Pancreas (tissue), 10 donors: ENCODE measurements around the gene SOBP. TPM values are rescaled to one million over a fixed set of nuclear protein-coding genes. Genes with fewer than 3 reads are reported as not detected.

Experiments
- ATAC-seq, 4 donors: fragments of 200-7000 bp; cut with Tn5 transposase; one replicate each; pipeline versions ENCODE4 v1.8.0 to v1.9.1; 2020; ENCODE audit warnings: mild to moderate bottlenecking in 4 of 4, moderate library complexity in 4 of 4
- DNase-seq, 6 donors: peaks; one replicate each; pipeline ENCODE4 v3.0.0-alpha.2; 2020
- FAIRE-seq: peaks from 2 replicates; lab custom pipeline; 2012; peaks lifted over from hg19 to GRCh38; lab: Jason Lieb, UNC
- H3K27ac ChIP-seq, 4 donors: fragments of 200-600 bp; sonication (generic); 1 replicate in 3 of 4; 2 replicates in 1 of 4; pipeline versions ENCODE4 v1.5.0 to v1.8.0; 2020
- H3K27me3 ChIP-seq, 4 donors: fragments of 200-600 bp; one replicate each; pipeline ENCODE4 v1.8.0; 2021
- H3K36me3 ChIP-seq, 3 donors: fragments of 200-600 bp; sonication (generic) in 1 of 3; one replicate each; pipeline versions ENCODE4 v1.5.0 to v1.8.0; 2020 to 2021
- H3K4me1 ChIP-seq, 3 donors: fragments of 200-600 bp; one replicate each; pipeline ENCODE4 v1.8.0; 2021
- H3K4me3 ChIP-seq, 4 donors: fragments of 200-600 bp; sonication (generic) in 2 of 4; one replicate each; pipeline versions ENCODE4 v1.5.0 to v1.8.0; 2020 to 2021
- H3K9me3 ChIP-seq, 4 donors: fragments of 200-600 bp; one replicate each; pipeline ENCODE4 v1.8.0; 2021
- whole genome bisulfite sequencing, 2 donors: extraction: QIAGEN DNeasy Blood & Tissue Kit; methylation state at CpG; one replicate each; pipeline ENCODE4 v1.1.7; 2013; 5-methylcytosine and 5-hydroxymethylcytosine counted together
- intact Hi-C, 3 donors: fragments of 100-400 bp; cut with DNase I; formaldehyde crosslinking; loops; one replicate each; pipeline versions ENCODE4 v1.11.1 to v1.14.2; 2022
- polyA plus RNA-seq, 2 donors: library from polyadenylated mRNA; stranded (reverse); fragments of 200-250 nt; gene quantifications; one replicate each; pipeline ENCODE4 v1.2.3, GENCODE V29; 2013
- total RNA-seq, 6 donors: library from RNA; stranded (reverse); fragmentation: NEBNext Ultra II Directional in 4 of 6; extraction: Animal tissue kit (Norgen Biotek cat#: 25700) in 4 of 6; gene quantifications; one replicate each; pipeline versions ENCODE4 v1.2.1 to v1.2.4, GENCODE V29; 2021 to 2023
- TF ChIP-seq, protein P1 (sequence below), 4 donors: fragments of 200-600 bp; sonication (generic) in 3 of 4; IDR thresholded peaks; one replicate each; pipeline versions ENCODE4 v1.5.0 to v1.8.0; 2021; ENCODE audit warnings: antibody characterized with exemption in 4 of 4
- donor health status: healthy with polysubstance abuse.
- donor health status: DM: no; HTN: no; CAD: no; lungs with moderate emphysema.
- donor health status: DM: no; HTN: no; CAD: no.
- donor health status: control.
- donor health status: control.
- donor health status: Bipolar disorder and iron deficiency.
- donor health status: DM: yes; HTN: yes; CAD: no.
- donor health status: DM: no; HTN: no; CAD: no.
- donor health status: DM: no; HTN: no; CAD: no.
- donor health status: DM: yes; HTN: yes; CAD: no.

SOBP gene
- total and polyA plus RNA-seq, 8 donors = 1.1 to 3.5 (median 2.0) TPM

DNA sequence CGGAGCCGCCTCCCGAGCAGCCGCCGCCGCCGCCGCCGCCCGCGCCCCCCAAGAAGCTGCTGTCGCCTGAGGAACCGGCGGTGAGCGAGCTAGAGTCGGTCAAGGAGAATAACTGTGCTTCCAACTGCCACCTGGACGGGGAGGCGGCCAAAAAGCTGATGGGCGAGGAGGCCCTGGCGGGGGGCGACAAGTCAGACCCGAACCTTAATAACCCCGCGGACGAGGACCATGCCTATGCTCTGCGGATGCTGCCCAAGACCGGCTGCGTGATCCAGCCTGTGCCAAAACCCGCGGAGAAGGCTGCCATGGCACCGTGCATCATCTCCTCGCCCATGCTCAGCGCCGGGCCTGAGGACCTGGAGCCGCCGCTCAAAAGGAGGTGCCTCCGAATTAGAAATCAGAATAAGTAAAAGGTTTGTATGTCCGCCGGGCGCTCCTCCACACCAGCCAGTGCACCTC is 145.2 kb downstream of the SOBP start:
- ATAC-seq = no peak
- H3K27me3 ChIP-seq = no peaks in the 10 kb centered on the region
- intact Hi-C loops = no loop called here
- H3K27ac ChIP-seq = no peak overlapping the region
- no peaks in the 10 kb centered on the region for H3K9me3 ChIP-seq
- no peak for FAIRE-seq
- 72 to 80% methylated on average over 36 to 40 of the region's 40 CpGs for WGBS, 2 donors
- H3K36me3 ChIP-seq = no peaks in the 10 kb centered on the region
- no peak overlapping the region for H3K4me3 ChIP-seq
- TF ChIP-seq, protein P1, sequence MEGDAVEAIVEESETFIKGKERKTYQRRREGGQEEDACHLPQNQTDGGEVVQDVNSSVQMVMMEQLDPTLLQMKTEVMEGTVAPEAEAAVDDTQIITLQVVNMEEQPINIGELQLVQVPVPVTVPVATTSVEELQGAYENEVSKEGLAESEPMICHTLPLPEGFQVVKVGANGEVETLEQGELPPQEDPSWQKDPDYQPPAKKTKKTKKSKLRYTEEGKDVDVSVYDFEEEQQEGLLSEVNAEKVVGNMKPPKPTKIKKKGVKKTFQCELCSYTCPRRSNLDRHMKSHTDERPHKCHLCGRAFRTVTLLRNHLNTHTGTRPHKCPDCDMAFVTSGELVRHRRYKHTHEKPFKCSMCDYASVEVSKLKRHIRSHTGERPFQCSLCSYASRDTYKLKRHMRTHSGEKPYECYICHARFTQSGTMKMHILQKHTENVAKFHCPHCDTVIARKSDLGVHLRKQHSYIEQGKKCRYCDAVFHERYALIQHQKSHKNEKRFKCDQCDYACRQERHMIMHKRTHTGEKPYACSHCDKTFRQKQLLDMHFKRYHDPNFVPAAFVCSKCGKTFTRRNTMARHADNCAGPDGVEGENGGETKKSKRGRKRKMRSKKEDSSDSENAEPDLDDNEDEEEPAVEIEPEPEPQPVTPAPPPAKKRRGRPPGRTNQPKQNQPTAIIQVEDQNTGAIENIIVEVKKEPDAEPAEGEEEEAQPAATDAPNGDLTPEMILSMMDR (IDR thresholded peaks at IDR 0.05) = no peak
- peak in 1 of 6 donors; percentile 49 for DNase-seq
- H3K4me1 ChIP-seq = no peaks in the 10 kb centered on the region

DNA sequence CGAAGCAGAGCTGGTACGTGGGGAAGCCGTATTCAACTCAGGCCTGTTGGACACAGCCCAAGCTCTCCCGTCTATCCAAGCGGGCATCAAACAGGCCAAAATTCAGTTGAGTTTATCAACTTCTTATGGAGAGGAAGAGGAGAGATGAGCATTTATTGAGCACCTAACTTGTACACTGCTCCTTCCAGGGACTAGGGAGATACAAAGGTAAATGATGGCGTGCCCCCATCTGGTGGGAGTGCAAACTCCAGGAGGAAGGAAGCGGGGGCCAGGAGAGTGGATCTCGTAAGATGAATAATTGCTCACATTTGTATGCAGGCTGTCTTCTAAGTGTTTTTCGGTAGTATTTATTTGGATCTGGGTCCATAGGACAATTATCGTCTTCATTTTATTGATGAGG is 146.6 kb downstream of the SOBP start:
- no peak overlapping the region for H3K27ac ChIP-seq
- FAIRE-seq (no peak), DNase-seq (no peak), ATAC-seq (no peak)
- intact Hi-C loops = no loop called here
- H3K4me3 ChIP-seq = no peak overlapping the region
- TF ChIP-seq, protein P1 (IDR thresholded peaks at IDR 0.05) = no peak
- no peaks in the 10 kb centered on the region for H3K9me3 ChIP-seq
- 93% methylated on average over 10 of the region's 10 CpGs for WGBS, 2 donors
- H3K36me3 ChIP-seq = no peaks in the 10 kb centered on the region
- no peaks in the 10 kb centered on the region for H3K27me3 ChIP-seq
- no peaks in the 10 kb centered on the region for H3K4me1 ChIP-seq

DNA sequence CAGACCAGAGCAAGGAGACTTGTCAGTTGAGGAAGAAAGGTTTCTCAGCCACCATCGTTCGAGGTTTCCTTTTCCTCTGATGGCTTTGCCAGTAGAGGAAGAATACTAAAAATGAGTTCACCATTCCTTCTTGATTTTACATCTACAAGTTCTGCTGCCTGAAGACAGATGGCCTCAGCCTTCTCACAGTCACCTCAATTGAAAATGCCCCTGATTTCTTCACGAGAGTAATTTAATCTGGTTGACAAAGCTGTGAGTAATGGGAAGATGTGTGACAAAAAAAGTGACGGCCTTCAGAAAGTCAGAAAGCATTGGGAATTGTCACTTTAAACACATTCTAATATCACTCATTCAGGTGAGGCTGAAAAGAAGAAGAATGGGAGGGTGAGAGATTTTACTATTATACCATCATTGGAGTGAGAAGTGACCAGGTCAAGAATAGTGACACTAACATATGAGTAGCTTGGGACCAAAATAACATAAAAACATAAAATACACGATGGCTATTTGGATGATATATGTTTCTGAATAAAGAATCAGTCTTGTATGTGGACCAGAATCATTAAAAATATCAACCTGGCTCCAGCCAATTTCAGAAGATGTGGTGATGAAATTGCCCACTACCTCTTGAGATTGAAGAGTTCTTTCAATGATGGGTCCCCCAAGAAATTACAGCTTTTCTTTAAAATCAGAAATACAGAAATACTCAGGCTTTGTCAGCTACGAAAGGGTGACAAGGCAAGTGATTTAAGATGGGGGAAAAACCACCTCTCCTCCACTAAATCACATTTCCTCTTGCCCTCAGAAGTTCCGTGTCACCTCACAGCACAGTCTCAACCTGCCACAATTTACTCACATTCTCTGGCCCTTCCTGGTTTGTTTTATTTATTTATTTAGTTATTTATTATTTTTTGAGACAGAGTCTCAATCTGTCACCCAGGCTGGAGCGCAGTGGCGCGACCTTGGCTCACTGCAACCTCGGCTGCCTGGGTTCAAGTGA is 147.7 kb downstream of the SOBP start:
- no peak overlapping the region for H3K27ac ChIP-seq
- no peaks in the 10 kb centered on the region for H3K9me3 ChIP-seq
- intact Hi-C loops = no loop called here
- no peak for FAIRE-seq
- 77 to 86% methylated on average over 11 of the region's 11 CpGs for WGBS, 2 donors
- no peaks in the 10 kb centered on the region for H3K36me3 ChIP-seq
- H3K27me3 ChIP-seq = no peaks in the 10 kb centered on the region
- no peak for DNase-seq
- no peak overlapping the region for H3K4me3 ChIP-seq
- ATAC-seq = no peak
- TF ChIP-seq, protein P1 (IDR thresholded peaks at IDR 0.05) = no peak
- no peaks in the 10 kb centered on the region for H3K4me1 ChIP-seq

DNA sequence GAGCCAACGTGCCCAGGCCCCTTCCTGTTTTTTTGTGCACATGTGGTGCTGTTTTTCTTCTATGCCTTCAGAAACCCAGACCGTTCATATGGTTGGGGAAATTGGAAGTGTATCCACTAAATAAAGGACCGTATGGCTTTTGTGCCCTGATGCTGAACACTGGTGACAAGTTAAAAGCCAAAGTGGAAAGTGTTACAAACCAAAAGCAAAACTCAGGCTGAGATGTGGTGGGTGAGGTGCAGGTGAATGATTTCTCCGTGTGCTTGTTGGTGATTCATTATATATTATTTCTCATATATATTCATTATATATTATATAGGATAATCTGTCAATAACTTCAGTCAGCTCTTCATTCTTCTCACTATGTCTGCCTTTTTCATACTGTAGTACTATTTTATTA is 148.6 kb downstream of the SOBP start:
- WGBS, 2 donors = 70 to 72% methylated on average over 4 of the region's 4 CpGs
- H3K9me3 ChIP-seq = no peaks in the 10 kb centered on the region
- H3K27me3 ChIP-seq = no peaks in the 10 kb centered on the region
- no peaks in the 10 kb centered on the region for H3K4me1 ChIP-seq
- H3K4me3 ChIP-seq = no peak overlapping the region
- intact Hi-C loops = no loop called here
- H3K36me3 ChIP-seq = no peaks in the 10 kb centered on the region
- ATAC-seq (no peak), FAIRE-seq (no peak), DNase-seq (no peak)
- TF ChIP-seq, protein P1 (IDR thresholded peaks at IDR 0.05) = no peak
- no peak overlapping the region for H3K27ac ChIP-seq

DNA sequence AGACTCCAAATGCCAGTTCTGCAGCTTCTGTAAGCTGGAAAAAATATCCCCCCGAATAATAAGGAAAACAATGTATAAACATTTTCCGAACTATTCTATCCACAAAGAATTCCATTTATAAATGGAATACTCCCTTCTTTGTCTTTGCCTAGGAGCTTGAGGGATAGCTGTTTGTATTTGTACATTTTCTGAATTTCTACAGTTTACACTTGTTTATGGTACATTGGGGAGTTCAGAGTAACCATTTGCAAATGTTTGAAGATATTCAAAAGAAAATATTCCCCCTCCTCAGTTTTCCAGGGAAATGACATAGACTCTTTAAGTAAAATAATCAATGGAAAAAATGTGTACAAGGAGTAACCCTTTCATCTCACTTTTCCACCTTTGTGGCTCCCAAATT is 149.6 kb downstream of the SOBP start:
- Histone ChIP-seq H3K4me3 (no peak overlapping the region), H3K27me3 (no peaks in the 10 kb centered on the region), H3K9me3 (no peaks in the 10 kb centered on the region), H3K27ac (no peak overlapping the region), H3K4me1 (no peaks in the 10 kb centered on the region), H3K36me3 (no peaks in the 10 kb centered on the region)
- WGBS, 2 donors = 32 to 43% methylated on average over 2 of the region's 2 CpGs
- ATAC-seq (no peak), DNase-seq (no peak), FAIRE-seq (no peak)
- intact Hi-C loops = no loop called here
- TF ChIP-seq, protein P1 (IDR thresholded peaks at IDR 0.05) = no peak
